Lung microvascular endothelial cell (primary cell): ENCODE results near the gene CRIP1. TPM values are rescaled to one million over a fixed set of nuclear protein-coding genes. Genes with fewer than 3 reads are reported as not detected.
A peak's percentile ranks its signal among the peaks of the same experiment; 100 is the strongest.

ENCODE experiments used
- DNase-seq, 2 donors: peaks; one replicate each; pipeline versions ENCODE4 v3.0.0 to v3.0.0-alpha.2; 2010; ENCODE audit warnings: low read depth in 2 of 2
- total RNA-seq: library from RNA; depleted of rRNA; stranded (reverse); fragments of >200 nt; gene quantifications from 2 replicates; pipeline ENCODE4 v1.2.1, GENCODE V29; 2014

The CRIP1 gene
- total RNA-seq, 1 donor from 2014 or later = not detected

DNA sequence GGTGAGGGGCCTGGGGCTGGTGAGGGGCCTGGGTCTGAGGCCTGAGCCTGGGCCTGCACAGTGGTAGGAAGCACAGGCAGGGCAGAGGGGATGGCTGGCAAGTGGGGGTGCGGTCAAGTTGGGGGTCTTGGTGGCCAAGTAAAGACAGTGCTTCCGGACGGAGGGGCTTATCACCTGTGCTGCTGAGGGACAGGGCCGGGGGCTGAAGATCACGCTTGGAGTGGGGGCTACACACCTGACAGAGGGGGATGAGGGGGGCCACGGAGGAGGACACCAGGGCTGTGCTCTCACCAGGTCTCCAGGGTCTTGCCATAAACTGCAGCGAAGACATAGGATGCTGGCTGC lies 16.6 kb downstream of the CRIP1 start:
- DNase-seq = no peak

DNA sequence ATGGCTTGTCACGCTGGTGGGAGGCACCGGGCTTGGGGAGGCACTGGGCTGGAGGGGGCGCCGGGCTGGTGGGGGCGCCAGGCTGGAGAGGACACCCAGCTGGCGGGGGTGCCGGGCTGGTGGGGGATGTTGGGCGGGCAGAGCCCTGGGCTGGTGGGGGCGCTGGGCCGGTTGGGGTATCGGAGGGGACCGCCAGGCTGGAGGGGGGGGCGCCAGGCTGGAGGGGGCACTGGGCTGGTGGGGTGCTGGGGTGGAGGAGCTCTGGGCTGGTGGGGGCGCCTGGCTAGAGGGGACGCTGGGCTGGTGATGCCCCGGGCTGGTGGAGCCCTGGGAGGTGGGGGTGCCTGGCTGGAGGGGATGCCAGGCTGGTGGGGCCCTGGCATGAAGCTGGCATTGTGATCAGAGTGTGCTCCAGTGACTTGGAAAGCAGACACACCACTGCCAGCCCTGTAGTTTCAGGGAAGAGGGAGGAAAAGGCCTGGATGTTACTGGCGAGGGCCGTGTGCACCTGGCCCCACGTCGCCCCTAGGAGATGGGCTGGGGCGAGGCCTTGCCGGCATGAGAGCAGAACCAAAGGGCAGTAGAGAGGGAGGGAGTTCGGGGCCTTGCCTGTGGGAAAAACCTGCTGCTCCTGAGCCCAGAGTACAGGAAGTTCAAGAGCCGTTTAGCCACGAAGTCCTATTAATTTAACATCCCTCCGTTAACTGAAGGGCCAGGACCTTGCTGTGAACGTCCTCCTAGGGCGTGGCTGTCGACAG lies 17.4 kb downstream of the CRIP1 start:
- DNase-seq = no peak

DNA sequence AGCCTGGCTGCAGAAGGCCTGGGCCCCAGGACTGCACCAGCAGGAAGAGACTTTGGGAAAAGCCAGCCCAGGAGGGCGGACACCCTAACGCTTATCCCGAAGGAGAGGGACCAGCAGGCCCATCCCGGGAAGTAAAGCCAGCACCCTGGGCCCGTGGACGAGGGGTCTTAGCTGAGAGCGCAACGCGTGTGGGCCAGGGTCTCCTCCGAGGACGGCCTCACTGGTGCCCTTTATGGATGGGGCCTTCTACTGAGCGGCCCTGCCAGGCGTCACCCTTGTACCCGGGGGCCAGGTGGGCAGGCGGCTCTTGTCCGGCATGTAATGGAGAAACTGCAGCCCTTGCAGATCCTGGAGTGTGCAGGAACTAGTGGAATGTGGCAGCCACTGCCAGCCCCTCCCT lies 18.4 kb downstream of the CRIP1 start:
- DNase-seq = no peak

DNA sequence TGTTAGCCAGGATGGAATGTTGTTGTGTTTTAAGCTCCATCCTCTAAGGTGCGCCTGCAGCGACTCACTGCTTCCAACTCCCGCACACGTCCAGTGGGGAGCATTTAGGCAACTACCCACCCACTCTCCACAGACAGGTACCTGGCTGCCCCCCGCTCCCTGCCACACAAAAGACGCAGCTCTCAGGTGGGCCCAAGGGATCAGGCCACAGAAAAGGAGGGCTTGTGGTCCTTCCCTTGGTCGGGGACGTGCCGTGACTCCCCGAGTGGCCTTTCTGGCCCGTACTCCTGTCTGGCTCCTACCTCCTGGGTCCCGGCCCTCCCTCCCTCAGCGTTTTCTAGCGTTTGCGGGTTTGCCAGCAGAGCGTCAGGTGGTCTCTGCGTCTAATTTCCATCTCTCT lies 20.6 kb downstream of the CRIP1 start:
- DNase-seq = no peak

DNA sequence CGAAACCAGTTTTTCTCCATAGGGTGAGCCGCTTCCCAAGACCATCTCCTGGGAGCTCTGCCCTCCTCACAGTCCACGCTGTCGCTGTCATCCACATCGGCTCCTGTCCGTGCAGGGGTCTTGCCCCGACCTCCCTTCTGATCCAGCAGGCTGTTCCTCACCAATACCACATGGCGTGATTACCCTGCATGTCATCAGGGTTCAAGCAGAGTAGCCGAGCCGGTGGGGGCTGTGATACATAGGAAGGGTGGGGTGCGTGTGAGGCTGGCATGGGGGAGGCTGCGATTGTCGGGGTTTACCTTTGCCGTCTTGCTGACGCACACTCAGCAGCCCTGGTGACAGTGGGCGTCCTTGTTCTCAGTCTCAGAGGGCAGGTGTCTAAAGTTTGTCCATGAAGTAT lies 21.4 kb downstream of the CRIP1 start:
- no peak for DNase-seq

DNA sequence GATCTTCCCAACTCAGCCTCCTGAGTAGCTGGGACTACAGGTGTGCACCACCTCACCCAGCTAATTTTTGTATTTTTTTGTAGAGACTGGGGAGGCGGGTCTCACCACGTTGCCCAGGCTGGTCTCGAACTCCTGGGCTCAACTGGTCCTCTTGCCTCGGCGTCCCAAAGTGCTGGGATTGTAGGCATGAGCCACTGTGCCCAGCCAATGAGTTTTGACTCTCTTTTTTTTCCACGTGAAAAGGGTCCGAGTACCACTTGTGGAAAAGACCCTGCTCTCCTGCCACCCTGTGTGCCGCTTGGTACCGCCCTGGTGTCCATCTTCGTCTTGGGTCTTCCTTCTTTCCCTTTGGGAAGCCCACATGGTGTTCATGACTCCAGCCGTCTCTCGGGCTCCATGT lies 21.9 kb downstream of the CRIP1 start:
- DNase-seq = no peak

DNA sequence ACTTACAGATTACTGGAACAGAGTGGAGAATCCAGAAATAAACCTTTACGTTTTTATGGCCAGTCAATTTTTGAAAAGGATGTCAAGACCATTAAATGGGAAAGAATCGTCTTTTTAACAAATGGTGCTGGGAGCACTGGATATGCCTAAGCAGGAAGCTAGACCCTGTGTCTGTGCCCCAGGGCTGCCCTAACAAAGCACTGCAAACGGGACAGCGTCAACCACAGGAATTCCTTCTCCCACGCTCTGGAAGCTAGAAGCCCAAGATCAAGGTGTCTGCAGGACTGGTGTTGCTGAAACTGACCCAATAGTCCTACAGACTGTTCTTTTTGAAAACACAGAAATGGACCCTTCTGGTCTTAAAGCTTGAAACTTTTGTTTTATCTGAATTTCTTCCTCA lies 30.4 kb downstream of the CRIP1 start:
- DNase-seq = no peak

DNA sequence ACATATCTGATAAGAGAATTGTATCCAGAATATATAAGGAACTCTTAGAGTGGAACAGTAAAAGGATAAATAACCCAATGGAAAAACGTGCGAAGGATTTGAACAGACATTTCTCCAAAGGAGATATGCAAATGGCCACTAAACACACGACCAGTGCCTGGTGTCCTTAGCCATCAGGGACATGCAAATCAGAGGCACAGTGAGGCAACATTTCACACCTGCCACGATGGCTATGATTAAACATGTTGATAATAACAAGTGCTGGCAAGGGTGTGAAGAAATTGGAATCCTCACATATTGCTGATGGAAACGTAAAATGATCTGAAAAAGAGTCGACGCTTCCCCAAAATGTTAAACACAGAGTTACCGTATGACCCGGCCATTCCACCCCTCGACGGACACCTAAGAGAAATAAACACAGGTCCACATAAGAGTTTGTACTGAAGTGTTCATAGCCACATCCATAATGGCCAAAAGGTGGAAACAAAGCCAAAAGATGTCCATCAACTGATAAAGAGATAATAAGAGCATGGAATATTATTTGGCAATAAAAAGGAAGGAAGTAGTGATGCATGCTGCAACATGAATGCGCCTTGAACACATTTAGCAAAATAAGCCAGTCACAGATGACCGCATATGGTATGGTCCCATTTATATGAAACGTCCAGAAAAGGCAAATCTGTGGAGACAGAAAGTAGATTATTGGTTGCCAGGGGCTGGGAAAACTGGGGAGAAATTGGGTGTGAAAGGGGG lies 33.4 kb downstream of the CRIP1 start:
- no peak for DNase-seq

DNA sequence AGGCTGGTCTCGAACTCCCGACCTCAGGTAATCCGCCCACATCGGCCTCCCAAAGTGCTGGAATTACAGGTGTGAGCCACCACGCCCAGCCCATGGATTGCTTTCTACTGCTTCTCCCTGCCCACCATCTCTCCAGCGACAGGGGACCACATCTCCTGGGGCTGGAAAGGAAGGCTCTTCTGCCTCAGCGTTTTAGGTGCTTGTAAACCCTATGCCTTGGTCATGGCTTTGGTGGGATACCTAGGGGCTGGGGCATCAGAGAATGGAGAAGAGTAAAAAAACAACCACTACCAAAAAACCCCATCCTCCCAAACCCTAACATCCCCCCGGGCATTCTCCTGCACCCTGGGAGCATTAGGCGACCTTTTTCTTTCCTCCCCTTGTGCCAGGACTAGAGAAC lies 38.6 kb downstream of the CRIP1 start:
- DNase-seq = no peak

DNA sequence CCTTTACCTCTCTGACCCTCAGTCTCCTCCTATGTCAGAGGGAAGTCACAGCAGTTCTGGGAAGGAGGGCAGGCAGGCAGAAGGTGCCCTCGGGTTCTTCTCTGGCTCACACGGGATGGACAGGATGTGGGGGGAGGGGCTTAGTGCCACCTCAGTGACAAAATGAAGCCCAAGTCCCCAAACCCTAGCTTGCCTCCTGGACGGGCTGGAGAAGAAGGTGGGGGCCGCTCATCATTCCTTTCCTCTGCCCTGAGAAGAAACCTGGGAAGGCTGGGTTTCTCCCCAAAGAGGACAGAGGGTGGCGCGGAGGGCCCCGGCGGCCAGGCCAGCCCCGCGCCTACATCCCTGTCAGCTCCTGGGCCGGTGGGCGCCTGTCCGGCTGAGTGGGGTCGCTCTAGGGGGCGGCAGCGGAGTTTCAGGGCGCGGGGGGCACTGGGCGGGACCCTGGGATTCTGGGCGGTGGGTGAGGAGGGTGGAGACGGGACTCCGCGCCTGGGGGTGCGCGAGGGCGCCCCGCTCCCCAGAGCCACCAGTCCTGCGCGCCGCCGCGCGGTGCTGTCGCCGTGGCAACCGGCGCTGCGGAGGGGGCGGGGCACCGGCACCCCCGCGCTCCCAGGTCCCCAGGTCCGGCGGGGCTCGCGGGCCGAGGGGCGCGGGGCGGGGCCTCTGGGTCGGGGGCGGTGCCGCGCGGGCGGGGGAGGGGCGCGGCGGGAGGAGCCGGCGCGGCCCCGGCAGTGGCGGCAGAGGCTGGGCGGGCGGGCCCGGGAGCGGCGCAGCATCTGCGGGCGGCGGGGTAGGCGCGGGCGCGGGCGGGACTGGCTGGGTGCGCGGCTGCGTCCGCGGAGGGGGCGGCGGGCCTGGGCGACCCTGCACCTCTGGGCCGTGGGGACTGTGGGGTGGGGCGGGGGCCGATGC lies 39.4 kb downstream of the CRIP1 start, which contains the start of gene TMEM121:
Gene TMEM121, plus strand, starts transcription at position 723 of the 915 bp plus-strand sequence. CDS start 2,252 bp downstream, outside the sequence.
- no peak for DNase-seq

DNA sequence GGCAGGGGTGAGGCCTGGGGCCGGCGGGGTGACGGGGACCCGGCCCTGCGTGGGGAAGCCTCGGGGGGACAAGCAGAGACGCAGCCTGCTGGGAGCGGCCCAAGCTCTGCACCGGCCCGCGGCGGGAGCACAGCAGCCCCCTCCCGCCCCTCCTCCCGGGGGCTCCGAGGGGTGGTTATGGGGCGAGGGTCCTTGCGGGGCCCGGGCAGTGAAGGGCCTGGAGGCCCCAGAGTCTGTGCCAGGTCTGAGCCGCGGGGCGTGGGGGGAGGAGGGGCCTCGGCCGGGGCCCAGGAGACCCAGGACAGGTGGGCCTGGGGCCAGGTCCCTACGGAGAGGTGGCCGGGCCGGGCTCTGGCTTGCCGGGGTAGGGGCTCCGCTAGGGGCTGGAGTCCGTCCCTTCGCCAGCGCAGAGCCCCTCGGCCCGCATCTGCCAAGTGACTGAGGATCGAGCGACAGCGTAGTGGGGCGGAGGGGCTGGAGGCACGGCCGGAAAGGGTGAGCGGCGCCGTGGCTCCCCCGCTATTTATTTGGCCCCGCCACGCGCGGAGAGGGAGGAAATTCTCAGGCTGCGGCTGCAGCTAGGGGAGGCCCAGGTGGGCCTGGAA lies 40.2 kb downstream of the CRIP1 start:
- DNase-seq = no peak

DNA sequence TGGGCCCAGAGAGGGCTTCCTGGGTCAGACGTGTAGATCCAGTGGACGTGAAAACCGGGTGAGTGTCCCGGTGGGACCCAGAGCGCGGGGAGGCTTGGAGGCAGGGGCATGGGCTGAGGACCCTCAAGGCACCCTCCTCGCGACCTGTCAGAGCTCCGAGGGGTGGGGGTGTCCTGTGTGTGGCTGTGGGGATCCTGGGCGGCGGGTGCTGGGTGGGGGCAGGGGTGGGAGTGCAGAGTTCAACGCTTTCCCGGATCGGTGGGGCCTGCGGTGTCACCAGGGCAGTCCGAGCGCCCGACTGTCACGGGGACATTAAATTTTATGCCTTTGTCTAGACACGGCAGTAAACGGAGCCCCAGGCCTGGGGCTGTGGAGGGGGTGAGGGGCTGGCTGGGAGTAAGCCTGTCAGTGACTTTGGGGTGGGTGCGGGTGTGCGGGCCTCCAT lies 40.7 kb downstream of the CRIP1 start:
- no peak for DNase-seq

DNA sequence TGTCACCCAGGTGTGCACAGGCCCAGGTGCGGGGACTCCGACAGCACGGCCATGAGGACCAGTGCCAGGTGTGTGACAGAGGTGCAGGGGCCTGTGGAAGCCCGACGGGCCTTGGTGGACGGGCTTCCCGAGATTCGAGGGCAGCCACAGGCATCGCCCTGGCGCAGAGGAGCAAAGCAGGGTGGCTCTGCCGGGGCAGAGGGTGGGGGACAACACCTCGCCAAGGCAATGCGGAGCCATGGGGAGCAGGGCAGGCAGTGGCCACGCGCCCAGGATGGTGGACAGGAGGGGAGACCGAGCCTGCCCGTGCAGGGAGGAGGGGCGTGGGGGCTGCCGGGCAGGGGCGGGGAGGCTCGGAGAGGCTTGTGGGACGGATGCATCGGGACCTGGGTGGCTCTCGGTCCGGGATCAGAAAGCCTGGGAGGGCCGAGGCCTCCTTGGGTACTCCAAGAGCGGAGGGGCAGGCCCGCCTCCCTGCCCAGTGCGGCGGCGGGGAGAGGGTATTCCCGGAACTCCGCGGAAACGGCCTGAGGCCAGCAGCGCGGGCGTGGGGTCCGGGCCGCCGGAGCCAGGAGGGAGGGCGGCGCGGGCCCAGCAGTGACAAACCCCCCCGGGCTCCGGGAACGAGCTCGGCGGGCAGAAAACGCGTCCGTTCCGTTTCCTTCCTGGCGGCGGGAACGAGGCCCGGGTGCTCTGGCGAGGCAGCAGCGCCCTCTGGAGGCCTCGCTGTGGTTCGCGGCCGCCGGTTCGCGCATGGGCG lies 41.3 kb downstream of the CRIP1 start:
- peak; percentile 73 to 86 for DNase-seq

DNA sequence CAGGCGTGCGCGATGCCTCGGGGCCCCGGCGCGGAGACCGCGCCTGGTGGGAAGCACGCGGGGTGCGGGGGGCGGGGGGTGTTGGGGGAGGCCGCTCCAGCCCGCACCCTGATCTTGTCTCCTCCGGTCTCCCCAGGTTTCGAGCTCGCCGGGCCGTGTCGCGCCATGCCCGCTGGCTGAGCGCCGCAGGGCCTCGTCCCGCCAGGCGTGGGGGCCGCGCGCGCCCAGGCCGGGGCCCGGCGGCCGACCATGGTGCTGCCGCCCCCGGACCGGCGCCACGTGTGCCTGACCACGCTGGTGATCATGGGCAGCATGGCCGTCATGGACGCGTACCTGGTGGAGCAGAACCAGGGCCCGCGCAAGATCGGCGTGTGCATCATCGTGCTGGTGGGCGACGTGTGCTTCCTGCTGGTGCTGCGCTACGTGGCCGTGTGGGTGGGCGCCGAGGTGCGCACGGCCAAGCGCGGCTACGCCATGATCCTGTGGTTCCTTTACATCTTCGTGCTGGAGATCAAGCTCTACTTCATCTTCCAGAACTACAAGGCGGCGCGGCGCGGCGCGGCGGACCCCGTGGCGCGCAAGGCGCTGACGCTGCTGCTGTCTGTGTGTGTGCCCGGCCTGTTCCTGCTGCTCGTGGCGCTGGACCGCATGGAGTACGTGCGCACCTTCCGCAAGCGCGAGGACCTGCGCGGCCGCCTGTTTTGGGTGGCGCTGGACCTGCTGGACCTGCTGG lies 42.1 kb downstream of the CRIP1 start:
- no peak for DNase-seq

DNA sequence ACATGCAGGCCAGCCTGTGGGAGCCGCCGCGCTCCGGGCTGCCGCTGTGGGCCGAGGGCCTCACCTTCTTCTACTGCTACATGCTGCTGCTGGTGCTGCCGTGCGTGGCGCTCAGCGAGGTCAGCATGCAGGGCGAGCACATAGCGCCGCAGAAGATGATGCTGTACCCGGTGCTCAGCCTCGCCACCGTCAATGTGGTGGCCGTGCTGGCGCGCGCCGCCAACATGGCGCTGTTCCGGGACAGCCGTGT lies 42.6 kb downstream of the CRIP1 start:
- no peak for DNase-seq

DNA sequence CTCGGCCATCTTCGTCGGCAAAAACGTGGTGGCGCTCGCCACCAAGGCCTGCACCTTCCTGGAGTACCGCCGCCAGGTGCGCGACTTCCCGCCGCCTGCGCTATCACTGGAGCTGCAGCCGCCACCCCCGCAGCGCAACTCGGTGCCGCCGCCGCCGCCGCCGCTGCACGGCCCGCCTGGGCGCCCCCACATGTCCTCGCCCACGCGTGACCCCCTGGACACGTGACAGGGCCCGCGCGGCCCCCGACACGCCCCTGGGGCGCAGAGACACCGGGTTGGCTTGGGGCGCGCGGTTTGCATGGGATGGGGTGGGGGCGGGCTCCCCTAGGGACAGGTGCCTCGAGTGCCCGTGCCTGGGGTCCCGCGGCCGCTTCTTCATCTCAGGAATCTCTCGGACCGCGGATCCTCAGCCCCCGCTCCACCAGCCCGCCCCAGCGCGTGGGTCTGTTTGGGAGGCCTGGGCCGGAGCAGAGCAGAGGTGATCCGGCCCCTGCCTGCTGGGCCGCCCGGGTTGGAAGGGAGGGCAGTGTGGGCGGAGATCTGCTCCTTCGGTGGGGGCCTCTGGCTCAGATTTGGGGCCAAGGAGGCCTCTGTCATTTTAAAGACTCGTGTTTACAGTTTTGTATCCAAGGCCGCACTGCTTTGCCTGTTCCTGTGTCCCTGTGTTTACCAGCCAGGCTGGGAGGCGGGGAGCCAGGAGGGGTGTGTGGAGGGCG lies 43.0 kb downstream of the CRIP1 start:
- no peak for DNase-seq

DNA sequence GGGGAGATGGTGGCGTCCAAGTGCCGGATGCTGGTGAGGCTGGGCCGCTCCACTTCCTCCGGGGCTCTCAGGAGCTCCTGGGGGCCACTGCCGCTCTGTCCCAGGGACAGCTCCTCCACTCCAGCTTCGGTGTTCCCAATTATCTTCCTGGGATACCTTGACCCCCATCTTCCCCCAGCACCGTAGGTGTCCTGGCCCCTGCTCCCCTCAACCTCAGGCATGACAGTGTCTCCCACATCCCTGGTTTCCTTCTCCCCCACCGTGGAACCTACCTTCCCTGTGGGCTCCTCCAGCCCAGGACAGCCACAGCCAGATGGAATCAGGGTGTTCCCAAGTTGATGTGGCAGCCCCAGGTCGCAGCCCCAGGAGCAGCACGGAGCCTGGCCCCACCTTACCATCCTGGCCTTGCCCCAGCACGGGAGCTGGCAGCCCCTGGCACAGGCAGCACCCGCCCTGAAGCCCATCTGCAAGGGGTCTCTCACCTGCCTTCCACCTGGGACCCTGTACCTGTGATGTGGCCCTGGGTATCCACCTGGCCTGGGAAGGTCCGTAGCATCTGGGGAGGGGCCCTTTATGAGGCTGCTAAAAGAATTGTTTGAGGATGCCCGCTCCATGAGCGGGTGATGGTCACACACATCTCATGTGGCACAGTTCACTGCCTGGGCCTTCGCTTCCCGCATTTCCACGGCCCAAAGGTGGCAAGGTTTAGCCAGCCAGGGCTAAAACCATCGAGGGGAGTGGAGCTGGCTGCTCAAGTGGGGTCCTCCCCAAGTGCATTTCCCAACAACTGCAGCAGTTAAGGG lies 43.8 kb downstream of the CRIP1 start:
- DNase-seq = no peak

DNA sequence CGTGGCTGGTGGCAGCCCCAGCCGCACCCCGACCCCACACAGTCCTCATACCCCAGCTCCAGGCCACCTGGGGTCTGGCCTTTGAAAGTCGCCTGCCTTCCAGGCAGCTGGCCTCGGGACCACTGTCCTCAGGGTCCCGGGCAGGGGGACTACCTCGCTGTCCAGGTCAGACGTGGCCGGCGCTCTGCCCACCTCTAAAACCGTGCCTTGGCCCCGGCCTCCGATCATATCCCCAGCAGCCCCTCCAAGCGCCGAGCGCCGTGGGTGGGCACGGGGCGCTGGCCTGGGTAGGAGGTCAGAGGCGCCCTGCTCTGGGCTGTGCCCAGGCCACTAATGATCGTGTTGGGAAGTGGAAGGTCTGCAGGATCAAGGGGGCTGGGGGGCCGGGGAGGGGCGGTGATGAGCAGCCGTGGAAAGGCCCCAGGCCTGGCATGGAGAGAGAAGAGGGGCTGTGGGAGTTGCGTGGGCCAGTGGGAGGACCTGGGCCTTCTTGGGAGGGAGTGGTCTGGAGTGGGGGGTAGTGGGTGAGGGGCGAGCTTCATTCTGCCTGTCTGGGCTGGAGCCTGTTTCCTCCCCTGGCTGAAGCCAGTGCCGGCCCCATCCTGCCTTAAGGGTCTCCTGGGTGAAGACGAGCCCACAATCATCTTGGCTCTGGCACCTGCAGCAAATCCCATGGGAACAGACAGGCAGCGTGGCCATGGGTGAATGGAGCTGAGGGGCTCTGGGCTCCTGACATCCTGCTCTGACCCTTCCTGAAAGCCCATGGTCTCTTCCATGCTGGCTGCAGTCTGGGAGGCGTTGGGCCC lies 44.6 kb downstream of the CRIP1 start:
- no peak for DNase-seq
